Trophoblast cell (in vitro differentiated cells and primary cell): ENCODE results near the gene ZNF287. TPM values are rescaled to one million over a fixed set of nuclear protein-coding genes. Genes with fewer than 3 reads are reported as not detected.

Source experiments
- DNase-seq, 2 donors: peaks; one replicate each; pipeline ENCODE4 v3.0.0-alpha.2; 2016
- H2AFZ ChIP-seq: 2 replicates; pipeline ENCODE4 v1.6.1; 2013; ENCODE audit warnings: low read length, moderate library complexity, mild to moderate bottlenecking; ENCODE audit not compliant: insufficient read depth, poor library complexity
- H2AK5ac ChIP-seq: 2 replicates; pipeline ENCODE4 v1.6.1; 2013; ENCODE audit warnings: mild to moderate bottlenecking, low read length
- H2BK120ac ChIP-seq: 2 replicates; pipeline ENCODE4 v1.6.1; 2013; ENCODE audit warnings: low read length, mild to moderate bottlenecking, moderate library complexity; ENCODE audit not compliant: insufficient read depth, poor library complexity
- H2BK12ac ChIP-seq: 2 replicates; pipeline ENCODE4 v1.6.1; 2013; ENCODE audit warnings: mild to moderate bottlenecking, low read length, moderate library complexity
- H2BK5ac ChIP-seq: 2 replicates; pipeline ENCODE4 v1.6.1; 2013; ENCODE audit warnings: low read length, low read depth, moderate library complexity, mild to moderate bottlenecking; ENCODE audit not compliant: poor library complexity
- H3K14ac ChIP-seq: 2 replicates; pipeline ENCODE4 v1.6.1; 2013; ENCODE audit warnings: mild to moderate bottlenecking, low read length
- H3K18ac ChIP-seq: 2 replicates; pipeline ENCODE4 v1.6.1; 2013; ENCODE audit warnings: mild to moderate bottlenecking, low read length
- H3K23ac ChIP-seq: 2 replicates; pipeline ENCODE4 v1.6.1; 2013; ENCODE audit warnings: low read length
- H3K27ac ChIP-seq: 2 replicates; pipeline ENCODE4 v1.5.1; 2013; ENCODE audit warnings: low read depth, mild to moderate bottlenecking, inconsistent platforms, low read length, moderate library complexity
- H3K27me3 ChIP-seq: 2 replicates; pipeline ENCODE4 v1.6.1; 2013; ENCODE audit warnings: inconsistent platforms, mild to moderate bottlenecking, low read length, moderate library complexity; ENCODE audit not compliant: insufficient read depth
- H3K36me3 ChIP-seq, 2 experiments: 1 replicate in 1 of 2; 2 replicates in 1 of 2; pipeline ENCODE4 v1.6.1; 2013; ENCODE audit warnings: low read length in 2 of 2, mild to moderate bottlenecking in 2 of 2, moderate library complexity in 1 of 2; ENCODE audit not compliant: insufficient read depth in 2 of 2, control insufficient read depth in 1 of 2
- H3K4ac ChIP-seq: 2 replicates; pipeline ENCODE4 v1.6.1; 2013; ENCODE audit warnings: low read depth, mild to moderate bottlenecking, low read length, moderate library complexity
- H3K4me1 ChIP-seq, 2 experiments: 1 replicate in 1 of 2; 2 replicates in 1 of 2; pipeline ENCODE4 v1.6.1; 2013; ENCODE audit warnings: low read length in 2 of 2, mild to moderate bottlenecking in 2 of 2, moderate library complexity in 1 of 2; ENCODE audit not compliant: insufficient read depth in 2 of 2, control insufficient read depth in 1 of 2
- H3K4me2 ChIP-seq: 2 replicates; pipeline ENCODE4 v1.6.1; 2013; ENCODE audit warnings: inconsistent platforms, mild to moderate bottlenecking, low read length, moderate library complexity
- H3K4me3 ChIP-seq: 2 replicates; pipeline ENCODE4 v1.5.1; 2013; ENCODE audit warnings: mild to moderate bottlenecking, low read depth, low read length, inconsistent platforms
- H3K79me1 ChIP-seq: one replicate; pipeline ENCODE4 v1.6.1; 2013; ENCODE audit warnings: low read length
- H3K79me2 ChIP-seq: 2 replicates; pipeline ENCODE4 v1.6.1; 2013; ENCODE audit warnings: low read length, mild to moderate bottlenecking; ENCODE audit not compliant: control insufficient read depth, insufficient read depth, poor library complexity
- H3K9ac ChIP-seq: 2 replicates; pipeline ENCODE4 v1.6.1; 2013; ENCODE audit warnings: mild to moderate bottlenecking, low read length
- H3K9me3 ChIP-seq: 2 replicates; pipeline ENCODE4 v1.6.1; 2013; ENCODE audit warnings: low read depth, mild to moderate bottlenecking, control low read depth, inconsistent platforms, low read length; ENCODE audit not compliant: insufficient read depth
- H4K12ac ChIP-seq: 2 replicates; pipeline ENCODE4 v1.6.1; 2013; ENCODE audit warnings: low read depth, mild to moderate bottlenecking, low read length, moderate library complexity
- H4K8ac ChIP-seq: 2 replicates; pipeline ENCODE4 v1.6.1; 2013; ENCODE audit warnings: low read depth, mild to moderate bottlenecking, low read length, moderate library complexity
- H4K91ac ChIP-seq: one replicate; pipeline ENCODE4 v1.6.1; 2013; ENCODE audit warnings: low read depth, mild to moderate bottlenecking, low read length, moderate library complexity
- WGBS: extraction: QIAGEN DNeasy Blood & Tissue Kit; methylation state at CpG from one replicate; pipeline ENCODE4 v1.1.7; 2013; ENCODE audit warnings: missing lambda C conversion rate; ENCODE audit not compliant: insufficient read length, insufficient coverage; ENCODE audit errors: extremely low coverage; 5-methylcytosine and 5-hydroxymethylcytosine counted together
- polyA plus RNA-seq: library from polyadenylated mRNA; stranded (reverse); fragments of 200-250 nt; gene quantifications from 2 replicates; pipeline ENCODE4 v1.2.3, GENCODE V29; 2013

ZNF287 gene
- 4.3 and 4.9 TPM in 2 replicates for polyA plus RNA-seq

GRCh38 chr17:16568541-16569357 lies at the start of gene ZNF287:
Gene ZNF287 (minus strand): TSS chr17:16569204. CDS start chr17:16567731, 1,473 bp downstream.
- no peak within 1 kb of the TSS for H2BK5ac ChIP-seq
- H4K8ac ChIP-seq: peak within 1 kb of the TSS; percentile 88
- WGBS: no CpG with 5 or more reads among the region's 77 CpGs
- no peak within 1 kb of the TSS for H3K18ac ChIP-seq
- H4K91ac ChIP-seq: peak within 1 kb of the TSS; percentile 1
- no peak within 1 kb of the TSS for H2BK120ac ChIP-seq
- H3K9me3 ChIP-seq: peaks cover 5% of the 10 kb centered on the region
- peak within 1 kb of the TSS; percentile 100 for H3K4me2 ChIP-seq
- H2AK5ac ChIP-seq: no peak within 1 kb of the TSS
- no peaks in the 10 kb centered on the region for H3K36me3 ChIP-seq
- H3K79me2 ChIP-seq: peaks cover 1% of the 10 kb centered on the region
- H3K27me3 ChIP-seq: peaks cover 6% of the 10 kb centered on the region
- peak within 1 kb of the TSS; percentile 94 for H2AFZ ChIP-seq
- H3K9ac ChIP-seq: peak within 1 kb of the TSS; percentile 53
- peak; percentile 80 to 89 for DNase-seq
- peaks cover 2% of the 10 kb centered on the region for H3K79me1 ChIP-seq
- no peak within 1 kb of the TSS for H3K27ac ChIP-seq
- peak within 1 kb of the TSS; percentile 21 for H3K14ac ChIP-seq
- no peak within 1 kb of the TSS for H3K23ac ChIP-seq
- H3K4ac ChIP-seq: no peak within 1 kb of the TSS
- no peak within 1 kb of the TSS for H2BK12ac ChIP-seq
- H3K4me3 ChIP-seq: peak within 1 kb of the TSS; percentile 81
- H3K4me1 ChIP-seq: peaks cover 5 to 6% of the 10 kb centered on the region in 2 experiments
- H4K12ac ChIP-seq: peak within 1 kb of the TSS; percentile 40

- Histone ChIP-seq H3K9ac (no peak overlapping the region), H3K4me2 (no peak overlapping the region), H3K14ac (no peak overlapping the region), H4K12ac (no peak overlapping the region), H3K18ac (no peak overlapping the region), H3K27me3 (no peaks in the 10 kb centered on the region), H2BK5ac (no peak overlapping the region), H2BK120ac (no peak overlapping the region), H4K91ac (no peak overlapping the region), H4K8ac (no peak overlapping the region), H3K4me1 (no peaks in the 10 kb centered on the region), H3K4me3 (no peak overlapping the region), H2AFZ (no peak overlapping the region), H3K23ac (no peak overlapping the region), H3K79me2 (no peaks in the 10 kb centered on the region), H3K36me3 (peaks cover 2% of the 10 kb centered on the region in 2 experiments), H3K27ac (no peak overlapping the region), H2AK5ac (no peak overlapping the region), H2BK12ac (no peak overlapping the region), H3K4ac (no peak overlapping the region), H3K79me1 (no peaks in the 10 kb centered on the region), H3K9me3 (peaks cover 9% of the 10 kb centered on the region)
- no peak for DNase-seq
- WGBS: no CpG with 5 or more reads among the region's 53 CpGs
These were observed 48.6 kb upstream of the ZNF287 start for GRCh38 chr17:16617481-16618060.

- Histone ChIP-seq H4K12ac (no peak overlapping the region), H2AFZ (no peak overlapping the region), H3K18ac (no peak overlapping the region), H3K36me3 (no peaks in the 10 kb centered on the region), H4K91ac (no peak overlapping the region), H3K9ac (no peak overlapping the region), H3K4me2 (no peak overlapping the region), H3K14ac (no peak overlapping the region), H2BK12ac (no peak overlapping the region), H3K79me2 (no peaks in the 10 kb centered on the region), H3K23ac (no peak overlapping the region), H3K4me1 (no peaks in the 10 kb centered on the region), H3K79me1 (no peaks in the 10 kb centered on the region), H3K27me3 (no peaks in the 10 kb centered on the region), H3K4me3 (no peak overlapping the region), H2AK5ac (no peak overlapping the region), H3K9me3 (peaks cover 13% of the 10 kb centered on the region), H4K8ac (no peak overlapping the region), H3K4ac (no peak overlapping the region), H3K27ac (no peak overlapping the region), H2BK5ac (no peak overlapping the region), H2BK120ac (no peak overlapping the region)
- no peak for DNase-seq
- WGBS: no CpG with 5 or more reads among the region's 5 CpGs
These were observed 30.5 kb upstream of the ZNF287 start for GRCh38 chr17:16599537-16599936.

- WGBS: no CpG with 5 or more reads among the region's 2 CpGs
- H2AK5ac ChIP-seq: no peak overlapping the region
- H2BK5ac ChIP-seq: no peak overlapping the region
- H2BK12ac ChIP-seq: no peak overlapping the region
- no peak overlapping the region for H3K14ac ChIP-seq
- H2AFZ ChIP-seq: no peak overlapping the region
- peaks cover 4% of the 10 kb centered on the region for H3K79me2 ChIP-seq
- no peak overlapping the region for H3K4me2 ChIP-seq
- no peaks in the 10 kb centered on the region for H3K27me3 ChIP-seq
- peak in 1 of 2 donors; percentile 62 for DNase-seq
- H3K9me3 ChIP-seq: peaks cover 3% of the 10 kb centered on the region
- H2BK120ac ChIP-seq: no peak overlapping the region
- no peak overlapping the region for H3K27ac ChIP-seq
- no peak overlapping the region for H4K91ac ChIP-seq
- H3K36me3 ChIP-seq: no peaks in the 10 kb centered on the region
- H4K12ac ChIP-seq: no peak overlapping the region
- H3K4me1 ChIP-seq: peaks cover 0 to 4% of the 10 kb centered on the region in 2 experiments
- no peak overlapping the region for H3K9ac ChIP-seq
- H4K8ac ChIP-seq: no peak overlapping the region
- no peak overlapping the region for H3K23ac ChIP-seq
- H3K18ac ChIP-seq: no peak overlapping the region
- peaks cover 5% of the 10 kb centered on the region for H3K79me1 ChIP-seq
- H3K4ac ChIP-seq: no peak overlapping the region
- H3K4me3 ChIP-seq: no peak overlapping the region
These were observed 24.5 kb upstream of the ZNF287 start for GRCh38 chr17:16593356-16594102.
